ENCODE measurements around the gene ANTXR1.

The ANTXR1 gene

GRCh38 chr2:69241093-69241492, 228.1 kb downstream of the ANTXR1 start:
- no peaks in the 10 kb centered on the region for H3K27me3 ChIP-seq (ENCODE audit: control insufficient read depth, insufficient read depth, low read length)
- H3K9ac ChIP-seq (ENCODE audit: low read depth, low read length), result peak overlapping the region; percentile 68
- no peak overlapping the region for H3K4me2 ChIP-seq (ENCODE audit: low read length)
- H3K4me3 ChIP-seq (ENCODE audit: low read length), result no peak overlapping the region
- H3K36me3 ChIP-seq (ENCODE audit: insufficient read depth, low read length), result peaks cover 19% of the 10 kb centered on the region
- H3K9me3 ChIP-seq (replicated peaks; ENCODE audit: low read length), result no peaks in the 10 kb centered on the region
- peaks cover 50% of the 10 kb centered on the region for H3K4me1 ChIP-seq (ENCODE audit: control insufficient read depth, insufficient read depth, low read length)

GRCh38 chr2:69241664-69242514, 228.9 kb downstream of the ANTXR1 start:
- H3K9ac ChIP-seq (ENCODE audit: low read depth, low read length), result peak overlapping the region; percentile 68
- H3K27me3 ChIP-seq (ENCODE audit: control insufficient read depth, insufficient read depth, low read length), result no peaks in the 10 kb centered on the region
- peak overlapping the region; percentile 27 for H3K4me2 ChIP-seq (ENCODE audit: low read length)
- no peak overlapping the region for H3K4me3 ChIP-seq (ENCODE audit: low read length)
- no peaks in the 10 kb centered on the region for H3K9me3 ChIP-seq (replicated peaks; ENCODE audit: low read length)
- peaks cover 47% of the 10 kb centered on the region for H3K4me1 ChIP-seq (ENCODE audit: control insufficient read depth, insufficient read depth, low read length)
- peaks cover 27% of the 10 kb centered on the region for H3K36me3 ChIP-seq (ENCODE audit: insufficient read depth, low read length)

GRCh38 chr2:69242651-69243051, 229.7 kb downstream of the ANTXR1 start:
- no peaks in the 10 kb centered on the region for H3K27me3 ChIP-seq (ENCODE audit: control insufficient read depth, insufficient read depth, low read length)
- peaks cover 42% of the 10 kb centered on the region for H3K4me1 ChIP-seq (ENCODE audit: control insufficient read depth, insufficient read depth, low read length)
- H3K4me2 ChIP-seq (ENCODE audit: low read length), result peak overlapping the region; percentile 27
- H3K4me3 ChIP-seq (ENCODE audit: low read length), result no peak overlapping the region
- peak overlapping the region; percentile 68 for H3K9ac ChIP-seq (ENCODE audit: low read depth, low read length)
- H3K9me3 ChIP-seq (replicated peaks; ENCODE audit: low read length), result no peaks in the 10 kb centered on the region
- peaks cover 34% of the 10 kb centered on the region for H3K36me3 ChIP-seq (ENCODE audit: insufficient read depth, low read length)

GRCh38 chr2:69243652-69244051, 230.7 kb downstream of the ANTXR1 start:
- peak overlapping the region; percentile 27 for H3K4me2 ChIP-seq (ENCODE audit: low read length)
- no peaks in the 10 kb centered on the region for H3K27me3 ChIP-seq (ENCODE audit: control insufficient read depth, insufficient read depth, low read length)
- H3K9me3 ChIP-seq (replicated peaks; ENCODE audit: low read length), result no peaks in the 10 kb centered on the region
- peaks cover 34% of the 10 kb centered on the region for H3K4me1 ChIP-seq (ENCODE audit: control insufficient read depth, insufficient read depth, low read length)
- no peak overlapping the region for H3K4me3 ChIP-seq (ENCODE audit: low read length)
- H3K36me3 ChIP-seq (ENCODE audit: insufficient read depth, low read length), result peaks cover 33% of the 10 kb centered on the region
- H3K9ac ChIP-seq (ENCODE audit: low read depth, low read length), result peak overlapping the region; percentile 68

- Histone ChIP-seq H3K4me1 (ENCODE audit: control insufficient read depth, insufficient read depth, low read length) (peaks cover 32% of the 10 kb centered on the region), H3K9ac (ENCODE audit: low read depth, low read length) (no peak overlapping the region), H3K36me3 (ENCODE audit: insufficient read depth, low read length) (peaks cover 33% of the 10 kb centered on the region), H3K4me2 (ENCODE audit: low read length) (no peak overlapping the region), H3K9me3 (replicated peaks; ENCODE audit: low read length) (no peaks in the 10 kb centered on the region), H3K4me3 (ENCODE audit: low read length) (no peak overlapping the region), H3K27me3 (ENCODE audit: control insufficient read depth, insufficient read depth, low read length) (no peaks in the 10 kb centered on the region)
Observed at GRCh38 chr2:69244882-69245281, 231.9 kb downstream of the ANTXR1 start.

GRCh38 chr2:69247583-69247982, 234.6 kb downstream of the ANTXR1 start:
- no peak overlapping the region for H3K4me2 ChIP-seq (ENCODE audit: low read length)
- no peaks in the 10 kb centered on the region for H3K9me3 ChIP-seq (replicated peaks; ENCODE audit: low read length)
- H3K4me1 ChIP-seq (ENCODE audit: control insufficient read depth, insufficient read depth, low read length), result peaks cover 36% of the 10 kb centered on the region
- no peak overlapping the region for H3K9ac ChIP-seq (ENCODE audit: low read depth, low read length)
- H3K27me3 ChIP-seq (ENCODE audit: control insufficient read depth, insufficient read depth, low read length), result no peaks in the 10 kb centered on the region
- peaks cover 29% of the 10 kb centered on the region for H3K36me3 ChIP-seq (ENCODE audit: insufficient read depth, low read length)
- H3K4me3 ChIP-seq (ENCODE audit: low read length), result no peak overlapping the region

GRCh38 chr2:69248232-69248631, 235.3 kb downstream of the ANTXR1 start:
- Histone ChIP-seq H3K36me3 (ENCODE audit: insufficient read depth, low read length) (peaks cover 29% of the 10 kb centered on the region), H3K4me3 (ENCODE audit: low read length) (no peak overlapping the region), H3K4me1 (ENCODE audit: control insufficient read depth, insufficient read depth, low read length) (peaks cover 36% of the 10 kb centered on the region), H3K4me2 (ENCODE audit: low read length) (no peak overlapping the region), H3K9me3 (replicated peaks; ENCODE audit: low read length) (no peaks in the 10 kb centered on the region), H3K9ac (ENCODE audit: low read depth, low read length) (no peak overlapping the region), H3K27me3 (ENCODE audit: control insufficient read depth, insufficient read depth, low read length) (no peaks in the 10 kb centered on the region)

- Histone ChIP-seq H3K9ac (ENCODE audit: low read depth, low read length) (peak overlapping the region; percentile 87), H3K27me3 (ENCODE audit: control insufficient read depth, insufficient read depth, low read length) (no peaks in the 10 kb centered on the region), H3K9me3 (replicated peaks; ENCODE audit: low read length) (no peaks in the 10 kb centered on the region), H3K4me2 (ENCODE audit: low read length) (no peak overlapping the region), H3K4me1 (ENCODE audit: control insufficient read depth, insufficient read depth, low read length) (peaks cover 48% of the 10 kb centered on the region), H3K36me3 (ENCODE audit: insufficient read depth, low read length) (peaks cover 23% of the 10 kb centered on the region), H3K4me3 (ENCODE audit: low read length) (no peak overlapping the region)
Observed at GRCh38 chr2:69250981-69251380, 238.0 kb downstream of the ANTXR1 start.

- Histone ChIP-seq H3K27me3 (ENCODE audit: control insufficient read depth, insufficient read depth, low read length) (no peaks in the 10 kb centered on the region), H3K4me1 (ENCODE audit: control insufficient read depth, insufficient read depth, low read length) (peaks cover 51% of the 10 kb centered on the region), H3K9me3 (replicated peaks; ENCODE audit: low read length) (no peaks in the 10 kb centered on the region), H3K9ac (ENCODE audit: low read depth, low read length) (peak overlapping the region; percentile 87), H3K4me2 (ENCODE audit: low read length) (no peak overlapping the region), H3K36me3 (ENCODE audit: insufficient read depth, low read length) (peaks cover 13% of the 10 kb centered on the region), H3K4me3 (ENCODE audit: low read length) (no peak overlapping the region)
Observed at GRCh38 chr2:69251943-69252342, 239.0 kb downstream of the ANTXR1 start.

- H3K9ac ChIP-seq (ENCODE audit: low read depth, low read length), result peak overlapping the region; percentile 87
- H3K9me3 ChIP-seq (replicated peaks; ENCODE audit: low read length), result no peaks in the 10 kb centered on the region
- H3K27me3 ChIP-seq (ENCODE audit: control insufficient read depth, insufficient read depth, low read length), result no peaks in the 10 kb centered on the region
- peaks cover 3% of the 10 kb centered on the region for H3K36me3 ChIP-seq (ENCODE audit: insufficient read depth, low read length)
- peak overlapping the region; percentile 28 for H3K4me3 ChIP-seq (ENCODE audit: low read length)
- H3K4me2 ChIP-seq (ENCODE audit: low read length), result peak overlapping the region; percentile 48
- peaks cover 51% of the 10 kb centered on the region for H3K4me1 ChIP-seq (ENCODE audit: control insufficient read depth, insufficient read depth, low read length)
Observed at GRCh38 chr2:69253112-69253511, 240.1 kb downstream of the ANTXR1 start.

GRCh38 chr2:69253611-69254301, 240.8 kb downstream of the ANTXR1 start:
- peaks cover 3% of the 10 kb centered on the region for H3K36me3 ChIP-seq (ENCODE audit: insufficient read depth, low read length)
- no peaks in the 10 kb centered on the region for H3K9me3 ChIP-seq (replicated peaks; ENCODE audit: low read length)
- H3K4me2 ChIP-seq (ENCODE audit: low read length), result peak overlapping the region; percentile 48
- no peaks in the 10 kb centered on the region for H3K27me3 ChIP-seq (ENCODE audit: control insufficient read depth, insufficient read depth, low read length)
- peak overlapping the region; percentile 87 for H3K9ac ChIP-seq (ENCODE audit: low read depth, low read length)
- peaks cover 51% of the 10 kb centered on the region for H3K4me1 ChIP-seq (ENCODE audit: control insufficient read depth, insufficient read depth, low read length)
- H3K4me3 ChIP-seq (ENCODE audit: low read length), result no peak overlapping the region

Data from skeletal muscle satellite cell (primary cell).